ENCODE measurements around the gene B3GNT8.
"Not testable (repeated sequence)": the region's sequence is repeated elsewhere in the genome, so short reads cannot be mapped to it uniquely, and the experiment has no call there.

Gene B3GNT8

GRCh38 chr19:41384351-41384750, 42.8 kb downstream of the B3GNT8 start:
- Histone ChIP-seq H3K4me2 (ENCODE audit: low read depth, low read length, poor library complexity, severe bottlenecking) (no peak overlapping the region), H3K27me3 (ENCODE audit: insufficient read depth, low read length, poor library complexity, severe bottlenecking) (no peaks in the 10 kb centered on the region)

GRCh38 chr19:41381536-41381935, 45.6 kb downstream of the B3GNT8 start:
- H3K9me3 ChIP-seq (ENCODE audit: insufficient read depth, low read depth, low read length); H2AFZ ChIP-seq (ENCODE audit: low read length); H3K4me3 ChIP-seq (ENCODE audit: low read length, poor library complexity, severe bottlenecking); H3K4me1 ChIP-seq (ENCODE audit: insufficient read depth, low read length, poor library complexity, severe bottlenecking); H3K27me3 ChIP-seq (ENCODE audit: insufficient read depth, low read length, poor library complexity, severe bottlenecking); H3K36me3 ChIP-seq (ENCODE audit: insufficient read depth, low read length); H3K79me2 ChIP-seq (ENCODE audit: insufficient read depth, low read length); H3K9me2 ChIP-seq (replicated peaks; ENCODE audit: low read depth, low read length); H3F3A ChIP-seq (ENCODE audit: low read depth); H3K9ac ChIP-seq (ENCODE audit: low read depth, low read length, poor library complexity, severe bottlenecking); H4K20me1 ChIP-seq (ENCODE audit: insufficient read depth, low read length, poor library complexity, severe bottlenecking); H3K4me2 ChIP-seq (ENCODE audit: low read depth, low read length, poor library complexity, severe bottlenecking): not testable (repeated sequence)

More at GRCh38 chr19:41384351-41384750, 42.8 kb downstream of the B3GNT8 start:
- Histone ChIP-seq H3K9me3 (ENCODE audit: insufficient read depth, low read depth, low read length) (no peaks in the 10 kb centered on the region), H3F3A (ENCODE audit: low read depth) (no peaks in the 10 kb centered on the region), H3K4me3 (ENCODE audit: low read length, poor library complexity, severe bottlenecking) (no peak overlapping the region), H2AFZ (ENCODE audit: low read length) (no peak overlapping the region), H3K79me2 (ENCODE audit: insufficient read depth, low read length) (no peaks in the 10 kb centered on the region), H3K9me2 (replicated peaks; ENCODE audit: low read depth, low read length) (no peaks in the 10 kb centered on the region), H3K36me3 (ENCODE audit: insufficient read depth, low read length) (no peaks in the 10 kb centered on the region), H3K4me1 (ENCODE audit: insufficient read depth, low read length, poor library complexity, severe bottlenecking) (no peaks in the 10 kb centered on the region), H3K9ac (ENCODE audit: low read depth, low read length, poor library complexity, severe bottlenecking) (no peak overlapping the region), H4K20me1 (ENCODE audit: insufficient read depth, low read length, poor library complexity, severe bottlenecking) (no peaks in the 10 kb centered on the region)
- TF ChIP-seq CTCF (conservative IDR thresholded peaks at IDR 0.05; ENCODE audit: low read length) (no peak), EZH2phosphoT487 (IDR thresholded peaks at IDR 0.05; ENCODE audit: borderline replicate concordance) (no peak)

- Histone ChIP-seq H3K27me3 (ENCODE audit: insufficient read depth, low read length, poor library complexity, severe bottlenecking) (no peaks in the 10 kb centered on the region), H3K4me3 (ENCODE audit: low read length, poor library complexity, severe bottlenecking) (no peak overlapping the region), H3K9me3 (ENCODE audit: insufficient read depth, low read depth, low read length) (no peaks in the 10 kb centered on the region), H3K9ac (ENCODE audit: low read depth, low read length, poor library complexity, severe bottlenecking) (no peak overlapping the region), H3K4me1 (ENCODE audit: insufficient read depth, low read length, poor library complexity, severe bottlenecking) (no peaks in the 10 kb centered on the region), H3F3A (ENCODE audit: low read depth) (no peaks in the 10 kb centered on the region), H3K36me3 (ENCODE audit: insufficient read depth, low read length) (no peaks in the 10 kb centered on the region), H3K79me2 (ENCODE audit: insufficient read depth, low read length) (no peaks in the 10 kb centered on the region), H3K9me2 (replicated peaks; ENCODE audit: low read depth, low read length) (no peaks in the 10 kb centered on the region), H2AFZ (ENCODE audit: low read length) (no peak overlapping the region), H4K20me1 (ENCODE audit: insufficient read depth, low read length, poor library complexity, severe bottlenecking) (no peaks in the 10 kb centered on the region), H3K4me2 (ENCODE audit: low read depth, low read length, poor library complexity, severe bottlenecking) (peak overlapping the region; percentile 18)
- peak; percentile 41 for TF ChIP-seq CTCF (conservative IDR thresholded peaks at IDR 0.05; ENCODE audit: low read length)
- TF ChIP-seq EZH2phosphoT487 (IDR thresholded peaks at IDR 0.05; ENCODE audit: borderline replicate concordance), result no peak
Measured at GRCh38 chr19:41377977-41378709, 49.0 kb downstream of the B3GNT8 start.

- Histone ChIP-seq H3K36me3 (ENCODE audit: insufficient read depth, low read length) (no peaks in the 10 kb centered on the region), H3K4me2 (ENCODE audit: low read depth, low read length, poor library complexity, severe bottlenecking) (no peak overlapping the region), H3K4me1 (ENCODE audit: insufficient read depth, low read length, poor library complexity, severe bottlenecking) (no peaks in the 10 kb centered on the region), H3K79me2 (ENCODE audit: insufficient read depth, low read length) (no peaks in the 10 kb centered on the region), H3K9me3 (ENCODE audit: insufficient read depth, low read depth, low read length) (no peaks in the 10 kb centered on the region), H3K9ac (ENCODE audit: low read depth, low read length, poor library complexity, severe bottlenecking) (no peak overlapping the region), H3F3A (ENCODE audit: low read depth) (no peaks in the 10 kb centered on the region), H2AFZ (ENCODE audit: low read length) (no peak overlapping the region), H3K27me3 (ENCODE audit: insufficient read depth, low read length, poor library complexity, severe bottlenecking) (no peaks in the 10 kb centered on the region), H3K4me3 (ENCODE audit: low read length, poor library complexity, severe bottlenecking) (no peak overlapping the region), H4K20me1 (ENCODE audit: insufficient read depth, low read length, poor library complexity, severe bottlenecking) (no peaks in the 10 kb centered on the region), H3K9me2 (replicated peaks; ENCODE audit: low read depth, low read length) (no peaks in the 10 kb centered on the region)
- TF ChIP-seq EZH2phosphoT487 (IDR thresholded peaks at IDR 0.05; ENCODE audit: borderline replicate concordance) (no peak), CTCF (conservative IDR thresholded peaks at IDR 0.05; ENCODE audit: low read length) (no peak)
Measured at GRCh38 chr19:41376998-41377365, 50.2 kb downstream of the B3GNT8 start.
